Immature natural killer cell (primary cell): ENCODE measurements around the gene ATG4D. TPM values are rescaled to one million over a fixed set of nuclear protein-coding genes. Genes with fewer than 3 reads are reported as not detected.
A peak's percentile ranks its signal among the peaks of the same experiment; 100 is the strongest.

Experiments used
- DNase-seq, 3 donors: peaks; one replicate each; pipeline ENCODE4 v3.0.0; 2022; ENCODE audit warnings: mixed read lengths in 1 of 3
- H3K27ac Mint-ChIP-seq, 6 donors: one replicate each; pipeline ENCODE4 v1.8.0; 2020; ENCODE audit warnings: mixed read lengths in 6 of 6, mild to moderate bottlenecking in 5 of 6, inconsistent platforms in 4 of 6, moderate library complexity in 3 of 6
- H3K27me3 Mint-ChIP-seq, 3 donors: one replicate each; pipeline ENCODE4 v1.8.0; 2020 to 2021; ENCODE audit warnings: low read depth in 3 of 3, mild to moderate bottlenecking in 3 of 3, mixed read lengths in 3 of 3, moderate library complexity in 3 of 3, inconsistent platforms in 1 of 3
- H3K36me3 Mint-ChIP-seq, 3 donors: one replicate each; pipeline ENCODE4 v1.8.0; 2020; ENCODE audit warnings: mixed read lengths in 3 of 3, inconsistent platforms in 2 of 3, mild to moderate bottlenecking in 2 of 3
- H3K4me1 Mint-ChIP-seq, 2 donors: one replicate each; pipeline ENCODE4 v1.8.0; 2020; ENCODE audit warnings: inconsistent platforms in 2 of 2, mild to moderate bottlenecking in 2 of 2, mixed read lengths in 2 of 2, moderate library complexity in 1 of 2
- H3K4me3 Mint-ChIP-seq, 5 donors: one replicate each; pipeline ENCODE4 v1.8.0; 2020; ENCODE audit warnings: mild to moderate bottlenecking in 5 of 5, mixed read lengths in 5 of 5, inconsistent platforms in 3 of 5, moderate library complexity in 3 of 5
- H3K9me3 Mint-ChIP-seq, 6 donors: one replicate each; pipeline ENCODE4 v1.8.0; 2020; ENCODE audit warnings: mild to moderate bottlenecking in 6 of 6, mixed read lengths in 6 of 6, inconsistent platforms in 4 of 6, moderate library complexity in 3 of 6
- polyA plus RNA-seq, 3 donors: library from polyadenylated mRNA; unstranded; fragments of 300-500 nt; fragmentation: Illumina TruSeq; gene quantifications; one replicate each; pipeline ENCODE4 v1.2.3, GENCODE V29; 2021

Gene ATG4D
- polyA plus RNA-seq, 3 donors from 2014 or later: 13.9 to 42.1 (median 16.1) TPM

DNA sequence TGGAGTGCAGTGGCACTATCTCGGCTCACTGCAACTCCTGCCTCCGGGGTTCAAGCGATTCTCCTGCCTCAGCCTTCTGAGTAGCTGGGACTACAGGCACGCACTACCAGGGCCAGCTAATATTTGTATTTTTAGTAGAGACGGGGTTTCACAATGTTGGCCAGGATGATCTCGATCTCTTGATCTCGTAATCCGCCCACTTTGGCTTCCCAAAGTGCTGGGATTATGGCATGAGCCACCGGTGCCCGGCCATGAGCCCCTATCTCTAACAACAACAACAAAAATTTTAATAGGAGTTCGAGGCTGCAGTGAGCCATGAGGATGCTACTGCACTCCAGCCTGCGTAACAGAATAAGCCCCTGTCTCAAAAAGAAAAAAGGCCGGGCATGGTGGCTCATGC is 38.4 kb downstream of the ATG4D start:
- Mint-ChIP-seq H3K27me3 (peaks cover 3% of the 10 kb centered on the region in 3 donors), H3K4me3 (no peak overlapping the region), H3K9me3 (no peaks in the 10 kb centered on the region), H3K36me3 (no peaks in the 10 kb centered on the region), H3K27ac (no peak overlapping the region), H3K4me1 (peaks cover 20 to 31% of the 10 kb centered on the region in 2 donors)
- no peak for DNase-seq

DNA sequence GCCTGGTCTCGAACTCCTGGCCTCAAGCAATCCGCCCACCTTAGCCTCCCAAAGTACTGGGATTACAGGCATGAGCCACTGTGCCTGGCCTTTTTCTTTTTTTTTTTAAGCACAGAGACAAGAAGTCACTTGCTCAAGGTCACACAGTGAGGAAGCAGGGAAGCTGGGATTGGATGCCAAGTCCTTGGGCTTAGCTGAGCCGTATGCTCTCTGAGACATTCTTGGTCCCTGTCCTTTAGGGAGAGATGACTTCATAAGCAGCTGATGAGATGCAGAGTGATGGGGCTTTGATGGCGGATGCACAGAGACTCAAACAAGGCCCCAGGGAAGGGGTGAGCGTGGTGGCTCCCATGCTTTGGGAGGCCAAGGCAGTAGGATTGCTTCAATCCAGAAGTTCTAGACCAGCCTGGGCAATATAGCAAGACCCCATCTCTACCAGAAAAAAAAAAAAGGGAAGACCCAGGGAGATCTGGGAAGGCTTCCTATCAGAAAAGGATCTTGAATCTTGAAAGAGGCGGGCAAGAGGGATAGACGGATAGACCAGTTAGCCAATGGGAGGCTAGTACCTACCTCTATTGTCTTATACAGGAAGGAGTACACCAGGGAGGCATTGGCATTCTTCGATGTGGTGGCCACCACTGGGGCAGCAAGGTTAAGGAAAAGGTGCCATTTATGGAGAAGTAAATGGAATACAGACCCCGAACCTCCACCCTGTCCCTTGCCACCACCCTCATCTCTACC is 39.5 kb downstream of the ATG4D start:
- Mint-ChIP-seq H3K9me3 (no peaks in the 10 kb centered on the region), H3K27me3 (peaks cover 3 to 8% (median 3%) of the 10 kb centered on the region in 3 donors), H3K4me3 (no peak overlapping the region), H3K36me3 (peaks cover 0 to 6% (median 0%) of the 10 kb centered on the region in 3 donors), H3K4me1 (peaks cover 23 to 41% of the 10 kb centered on the region in 2 donors), H3K27ac (no peak overlapping the region)
- no peak for DNase-seq

- Mint-ChIP-seq H3K27ac (no peak overlapping the region), H3K9me3 (no peaks in the 10 kb centered on the region)
These were observed 42.7 kb downstream of the ATG4D start for GRCh38 chr19:10586396-10586795.

GRCh38 chr19:10587022-10587838 is 43.5 kb downstream of the ATG4D start, which contains the start of gene AP1M2:
Gene AP1M2 (minus strand): TSS chr19:10587312. CDS start chr19:10587231, 81 bp downstream.
- no peak for DNase-seq
- H3K9me3 Mint-ChIP-seq: no peaks in the 10 kb centered on the region
- peaks cover 0 to 5% (median 3%) of the 10 kb centered on the region in 3 donors for H3K27me3 Mint-ChIP-seq
- peak within 1 kb of the TSS in 1 of 5 donors; percentile 1 for H3K4me3 Mint-ChIP-seq
- H3K4me1 Mint-ChIP-seq: peaks cover 17 to 32% of the 10 kb centered on the region in 2 donors
- H3K27ac Mint-ChIP-seq: peak within 1 kb of the TSS in 1 of 6 donors; percentile 22
- peaks cover 0 to 6% (median 0%) of the 10 kb centered on the region in 3 donors for H3K36me3 Mint-ChIP-seq

More at GRCh38 chr19:10586396-10586795, 42.7 kb downstream of the ATG4D start:
- Mint-ChIP-seq H3K36me3 (peaks cover 0 to 6% (median 0%) of the 10 kb centered on the region in 3 donors), H3K27me3 (peaks cover 0 to 6% (median 3%) of the 10 kb centered on the region in 3 donors), H3K4me3 (no peak overlapping the region), H3K4me1 (peaks cover 17 to 32% of the 10 kb centered on the region in 2 donors)
- no peak for DNase-seq

DNA sequence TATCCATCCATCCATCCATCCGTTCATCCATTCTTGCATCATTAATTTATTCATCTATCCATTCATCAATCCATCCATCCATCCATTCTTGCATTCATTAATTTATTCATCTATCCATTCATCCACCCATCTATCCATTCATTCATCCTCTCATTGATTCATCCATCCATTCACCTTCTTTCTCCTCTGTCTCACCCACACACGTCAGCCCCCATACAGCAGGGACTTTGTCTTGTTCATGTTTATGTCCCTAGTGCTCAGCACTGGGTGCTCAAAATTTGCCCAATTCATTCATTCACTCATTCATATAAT is 44.1 kb downstream of the ATG4D start:
- Mint-ChIP-seq H3K27ac (peak overlapping the region in 1 of 6 donors; percentile 22), H3K9me3 (no peaks in the 10 kb centered on the region), H3K4me1 (peaks cover 17 to 32% of the 10 kb centered on the region in 2 donors), H3K36me3 (peaks cover 0 to 6% (median 0%) of the 10 kb centered on the region in 3 donors), H3K4me3 (peak overlapping the region in 1 of 5 donors; percentile 1), H3K27me3 (peaks cover 0 to 5% (median 3%) of the 10 kb centered on the region in 3 donors)
- DNase-seq: no peak

DNA sequence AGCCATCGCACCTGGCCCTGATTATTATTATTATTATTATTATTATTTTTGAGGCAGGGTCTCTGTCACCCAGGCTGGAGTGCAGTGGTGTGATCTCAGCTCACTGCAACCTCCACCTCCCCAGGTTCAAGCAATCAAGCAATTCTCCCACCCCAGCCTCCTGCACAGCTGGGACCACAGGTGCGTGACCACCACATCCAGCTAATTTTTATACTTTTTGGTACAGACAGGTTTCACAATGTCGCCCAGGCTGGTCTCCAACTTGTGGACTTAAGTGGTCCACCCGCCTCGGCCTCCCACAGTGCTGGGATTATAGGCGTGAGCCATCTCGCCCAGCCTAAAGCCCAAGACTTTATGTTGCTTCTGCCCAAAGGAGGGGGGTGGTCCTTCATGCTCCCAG is 49.4 kb downstream of the ATG4D start:
- H3K27ac Mint-ChIP-seq: no peak overlapping the region
- H3K36me3 Mint-ChIP-seq: no peaks in the 10 kb centered on the region
- no peaks in the 10 kb centered on the region for H3K9me3 Mint-ChIP-seq
- H3K4me3 Mint-ChIP-seq: no peak overlapping the region
- H3K27me3 Mint-ChIP-seq: peaks cover 0 to 9% (median 5%) of the 10 kb centered on the region in 3 donors
- peaks cover 34% of the 10 kb centered on the region in 2 donors for H3K4me1 Mint-ChIP-seq
- no peak for DNase-seq

- H3K27ac Mint-ChIP-seq: peak overlapping the region; percentile 15 to 82 (median 74)
- no peaks in the 10 kb centered on the region for H3K9me3 Mint-ChIP-seq
- H3K27me3 Mint-ChIP-seq: peaks cover 0 to 9% (median 5%) of the 10 kb centered on the region in 3 donors
- H3K4me1 Mint-ChIP-seq: peaks cover 37 to 38% of the 10 kb centered on the region in 2 donors
- no peaks in the 10 kb centered on the region for H3K36me3 Mint-ChIP-seq
- H3K4me3 Mint-ChIP-seq: peak overlapping the region in 3 of 5 donors; percentile 33 to 57 (median 44)
- no peak for DNase-seq
These were observed 50.3 kb downstream of the ATG4D start for GRCh38 chr19:10593820-10594637.

DNA sequence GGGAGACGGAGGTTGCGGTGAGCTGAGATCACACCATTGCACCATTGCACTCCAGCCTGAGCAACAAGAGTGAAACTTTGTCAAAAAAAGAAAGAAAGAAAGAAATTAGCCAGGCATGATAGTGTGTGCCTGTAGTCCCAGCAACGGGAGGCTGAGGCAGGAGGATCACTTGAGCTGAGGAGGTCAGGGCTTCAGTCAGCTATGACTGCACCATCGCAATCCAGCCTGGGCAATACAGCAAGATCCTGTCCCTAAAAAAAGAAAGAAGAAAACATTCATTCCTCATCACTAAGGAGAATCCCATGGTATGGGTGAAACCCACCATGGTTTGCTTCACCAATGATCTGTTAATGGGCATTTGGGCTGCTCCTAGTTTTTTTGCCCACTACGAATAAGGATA is 56.4 kb downstream of the ATG4D start:
- peak overlapping the region in 2 of 5 donors; percentile 24 to 72 for H3K4me3 Mint-ChIP-seq
- H3K27ac Mint-ChIP-seq: peak overlapping the region in 2 of 6 donors; percentile 45 to 77
- no peaks in the 10 kb centered on the region for H3K9me3 Mint-ChIP-seq
- H3K36me3 Mint-ChIP-seq: no peaks in the 10 kb centered on the region
- peaks cover 8 to 29% (median 19%) of the 10 kb centered on the region in 3 donors for H3K27me3 Mint-ChIP-seq
- DNase-seq: no peak
- H3K4me1 Mint-ChIP-seq: peaks cover 53 to 55% of the 10 kb centered on the region in 2 donors

DNA sequence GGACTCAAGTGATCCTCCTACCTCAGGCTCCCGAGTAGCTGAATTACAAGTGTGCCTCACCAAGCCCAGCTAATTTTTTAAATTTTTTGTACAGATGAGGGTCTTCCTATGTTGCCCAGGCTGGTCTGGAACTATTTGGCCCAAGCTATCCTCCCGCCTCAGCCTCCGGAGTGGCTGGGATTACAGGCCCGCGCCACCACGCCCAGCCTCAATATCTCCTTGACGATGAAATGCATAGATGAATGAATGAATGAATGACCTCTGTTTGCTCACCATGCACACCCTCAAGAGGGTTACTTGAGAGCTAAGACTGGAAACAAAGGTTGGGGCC is 58.3 kb downstream of the ATG4D start:
- Mint-ChIP-seq H3K27ac (peak overlapping the region; percentile 64 to 92 (median 88)), H3K4me1 (peaks cover 40 to 45% of the 10 kb centered on the region in 2 donors), H3K27me3 (peaks cover 8 to 20% (median 14%) of the 10 kb centered on the region in 3 donors), H3K4me3 (peak overlapping the region; percentile 52 to 84 (median 69)), H3K36me3 (no peaks in the 10 kb centered on the region), H3K9me3 (no peaks in the 10 kb centered on the region)
- DNase-seq: no peak

- peaks cover 8 to 20% (median 14%) of the 10 kb centered on the region in 3 donors for H3K27me3 Mint-ChIP-seq
These were observed 58.8 kb downstream of the ATG4D start for GRCh38 chr19:10602330-10603083.

More at GRCh38 chr19:10602330-10603083, 58.8 kb downstream of the ATG4D start:
- Mint-ChIP-seq H3K27ac (peak overlapping the region; percentile 92 to 100 (median 99)), H3K4me3 (peak overlapping the region; percentile 95 to 100 (median 99)), H3K36me3 (no peaks in the 10 kb centered on the region), H3K9me3 (no peaks in the 10 kb centered on the region), H3K4me1 (peaks cover 41 to 46% of the 10 kb centered on the region in 2 donors)
- DNase-seq: peak; percentile 81 to 87 (median 86)
